HG03442 (cell line): ENCODE measurements around the gene KDM4B.
"Not testable (repeated sequence)": the region's sequence is repeated elsewhere in the genome, so short reads cannot be mapped to it uniquely, and the experiment has no call there.

Experiments
- ATAC-seq: cut with Tn5 transposase; IDR thresholded peaks from one replicate; pipeline ENCODE4 v1.9.1; 2021; ENCODE audit warnings: mild to moderate bottlenecking, moderate library complexity; ENCODE audit not compliant: unreplicated experiment

KDM4B gene

DNA sequence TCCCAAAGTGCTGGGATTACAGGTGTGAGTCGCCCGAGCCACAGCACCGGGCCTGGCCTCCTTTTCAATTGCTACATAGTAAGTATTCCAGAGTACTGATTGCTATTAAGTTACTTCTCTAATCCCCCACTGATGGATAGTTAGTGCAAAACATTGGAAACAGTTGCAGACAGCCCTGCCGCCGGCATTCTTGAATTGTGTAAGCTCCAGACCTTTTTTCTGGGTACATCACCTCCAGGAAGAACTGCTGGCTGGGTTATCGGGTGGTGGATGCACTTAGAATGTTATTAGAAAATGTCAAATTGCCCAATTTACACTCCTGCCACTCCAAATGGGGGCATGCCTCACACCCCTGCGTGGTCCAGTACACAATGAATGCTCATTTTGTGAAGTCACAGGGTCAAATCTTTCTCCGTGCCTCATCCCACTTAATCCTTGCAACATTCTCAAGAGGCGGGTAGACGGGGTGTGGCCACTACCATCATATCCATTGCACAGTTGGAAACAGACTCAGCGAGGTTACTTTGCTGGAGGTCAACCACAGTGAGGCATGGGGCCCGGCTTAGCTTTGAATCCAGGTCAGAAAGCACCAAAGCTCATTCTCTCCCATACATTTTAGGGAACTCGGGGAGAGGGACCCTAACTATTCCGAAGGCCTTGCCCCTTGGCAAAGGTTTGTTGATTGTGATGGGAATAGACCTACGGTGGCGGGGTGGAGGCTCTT is 1.0 kb upstream of the KDM4B start:
- no peak for ATAC-seq

DNA sequence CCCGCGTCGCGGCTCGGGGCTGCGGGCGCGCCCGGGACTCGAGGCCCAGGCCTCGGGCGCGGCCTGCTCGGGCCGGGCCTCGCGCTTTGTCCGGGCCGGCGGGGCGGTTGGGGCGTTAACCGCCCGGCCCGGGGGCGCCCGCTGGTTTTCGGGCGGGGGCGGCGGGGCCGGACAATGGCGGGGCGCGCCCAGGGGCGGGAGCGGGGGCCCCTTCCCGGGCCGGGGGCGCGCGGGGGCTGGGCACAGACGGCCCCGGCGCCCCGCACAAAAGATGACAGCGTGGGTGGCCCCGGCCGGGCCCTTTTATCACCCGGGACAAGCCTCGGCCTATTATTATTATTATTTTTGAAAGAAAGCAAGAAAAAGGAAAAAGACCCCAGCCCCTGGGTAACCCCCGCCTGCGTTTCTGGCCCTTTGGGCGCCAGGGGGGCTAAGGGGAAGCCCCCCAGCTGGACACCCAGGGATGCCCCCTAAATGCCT is 419 bp downstream of the KDM4B start:
- ATAC-seq: no peak

DNA sequence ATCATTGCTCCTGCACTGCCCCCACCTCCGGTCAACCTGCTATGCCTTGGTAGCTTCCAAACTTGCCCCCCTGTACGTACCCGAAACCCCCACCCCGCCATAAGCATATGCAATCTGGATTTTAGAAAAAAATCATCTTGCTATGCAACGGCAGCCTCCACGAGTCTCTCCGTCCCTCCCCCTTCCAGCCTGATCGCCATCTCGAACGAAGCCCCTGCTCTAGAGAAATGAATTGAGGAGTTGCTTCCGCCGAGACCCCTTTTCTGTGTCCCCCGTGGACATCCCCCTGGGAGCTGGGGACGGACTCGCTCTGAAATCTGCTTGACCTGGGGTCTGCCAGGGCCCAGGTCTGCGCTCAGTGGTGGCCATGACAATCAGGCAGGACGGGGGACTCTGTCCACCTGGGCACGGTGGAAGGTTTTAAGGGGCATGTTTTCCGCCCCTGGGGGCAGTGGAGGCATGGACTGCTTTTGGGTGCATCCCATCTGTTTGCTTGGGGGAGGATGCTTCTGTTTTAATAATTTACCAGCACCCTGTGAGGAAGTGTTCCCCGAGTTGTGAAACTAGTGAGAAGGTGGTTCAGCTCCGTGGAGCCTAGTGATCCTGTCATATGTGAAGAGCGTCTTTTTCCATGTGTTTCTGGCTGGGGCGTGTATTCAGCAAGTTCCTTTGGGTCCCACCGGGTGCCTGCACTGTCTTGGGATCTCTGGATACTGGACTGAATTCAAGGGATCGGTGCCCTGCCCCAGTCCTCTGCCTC is 1.0 kb downstream of the KDM4B start:
- ATAC-seq: no peak

DNA sequence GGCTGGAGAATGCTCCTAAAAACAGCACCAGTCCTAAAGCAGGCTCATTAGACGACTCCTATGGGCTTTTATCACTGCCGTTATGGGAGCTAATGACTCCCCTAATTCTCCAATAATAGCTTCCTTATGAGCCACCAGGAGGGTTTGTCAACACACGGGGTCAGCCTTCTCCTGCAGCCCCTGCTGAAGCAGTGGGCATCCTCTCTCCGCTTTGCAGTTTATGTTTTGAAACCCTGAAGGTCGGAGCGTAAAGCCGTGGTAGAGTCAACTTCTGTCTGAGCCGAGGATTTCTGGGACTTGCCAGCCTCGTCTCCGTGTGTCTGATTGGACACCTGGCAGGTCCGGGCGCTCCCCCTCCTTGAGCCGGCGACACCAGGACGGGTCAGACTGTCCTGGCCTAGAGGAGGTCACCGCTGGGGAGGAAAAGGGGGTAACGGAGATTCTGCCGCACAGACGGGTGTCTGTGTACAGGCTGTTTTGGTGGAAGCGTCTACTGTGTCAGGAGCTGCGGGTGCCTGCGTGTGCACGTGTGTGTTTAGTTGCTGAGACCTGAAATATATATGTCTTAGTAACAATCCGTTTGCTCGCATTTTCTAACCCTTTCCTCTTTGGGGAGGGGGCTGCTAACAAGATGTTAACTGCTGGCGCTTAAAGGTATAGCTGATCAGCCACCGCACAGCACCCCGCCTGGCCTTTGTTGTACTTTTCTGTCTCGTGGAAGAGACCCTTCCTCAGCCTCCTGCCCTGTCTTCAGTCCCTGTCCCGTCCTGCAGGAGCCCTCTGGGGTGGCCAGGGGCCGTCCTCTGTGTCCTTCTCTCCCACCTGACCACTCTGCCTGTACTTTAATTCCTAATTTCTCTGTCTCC is 1.9 kb downstream of the KDM4B start:
- ATAC-seq: no peak

DNA sequence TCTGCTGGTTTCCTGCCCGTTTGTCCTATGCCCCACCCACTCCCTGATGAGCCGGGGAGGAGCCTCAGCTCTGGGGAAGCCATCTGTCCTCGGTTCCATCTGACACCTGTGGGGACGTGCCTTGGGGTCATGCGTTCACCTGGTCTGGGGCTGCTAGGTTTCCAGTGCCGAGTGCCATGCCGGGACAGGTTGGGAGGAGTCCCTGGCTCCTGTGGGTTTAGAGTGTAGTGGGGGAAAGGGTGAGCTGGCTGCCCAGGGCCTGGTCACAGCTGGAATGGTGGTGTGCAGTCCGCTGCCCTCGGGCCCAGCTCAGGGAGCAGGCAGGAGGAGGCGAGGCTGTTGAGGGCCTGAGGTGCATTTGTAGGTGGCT is 2.5 kb downstream of the KDM4B start:
- no peak for ATAC-seq

DNA sequence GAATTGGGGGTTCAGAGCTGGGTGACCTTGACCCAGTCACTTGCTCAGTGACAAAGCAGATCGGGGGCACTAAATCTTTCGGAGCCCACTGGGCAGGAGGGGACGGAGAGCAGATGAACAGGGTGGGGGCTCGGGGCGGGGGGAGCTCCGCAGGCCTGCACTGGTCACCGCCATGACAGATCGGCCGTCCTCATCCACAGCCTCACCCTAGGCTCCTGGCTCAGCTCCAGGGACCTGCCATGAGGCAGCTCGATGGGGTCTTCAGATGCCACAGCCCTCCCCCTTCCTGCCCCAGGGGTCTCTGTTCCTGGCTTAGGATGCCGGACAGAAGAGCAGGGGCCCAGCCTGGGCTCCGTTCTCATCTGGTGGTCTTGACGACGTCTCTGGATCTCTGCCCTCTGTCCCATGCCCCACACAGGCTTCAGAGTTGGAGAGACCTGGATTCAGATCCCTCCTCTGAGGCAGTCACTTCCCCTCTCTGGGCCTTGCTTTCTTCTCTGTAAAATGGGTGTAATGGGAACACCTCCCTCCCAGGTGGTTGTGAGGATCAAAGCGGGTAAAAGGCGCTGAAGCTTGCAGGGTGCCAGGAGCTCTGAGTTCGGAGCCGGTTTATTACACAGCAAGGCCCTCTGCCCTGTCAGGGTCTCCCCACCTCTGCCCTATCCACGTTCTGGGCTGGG is 3.0 kb downstream of the KDM4B start:
- no peak for ATAC-seq

DNA sequence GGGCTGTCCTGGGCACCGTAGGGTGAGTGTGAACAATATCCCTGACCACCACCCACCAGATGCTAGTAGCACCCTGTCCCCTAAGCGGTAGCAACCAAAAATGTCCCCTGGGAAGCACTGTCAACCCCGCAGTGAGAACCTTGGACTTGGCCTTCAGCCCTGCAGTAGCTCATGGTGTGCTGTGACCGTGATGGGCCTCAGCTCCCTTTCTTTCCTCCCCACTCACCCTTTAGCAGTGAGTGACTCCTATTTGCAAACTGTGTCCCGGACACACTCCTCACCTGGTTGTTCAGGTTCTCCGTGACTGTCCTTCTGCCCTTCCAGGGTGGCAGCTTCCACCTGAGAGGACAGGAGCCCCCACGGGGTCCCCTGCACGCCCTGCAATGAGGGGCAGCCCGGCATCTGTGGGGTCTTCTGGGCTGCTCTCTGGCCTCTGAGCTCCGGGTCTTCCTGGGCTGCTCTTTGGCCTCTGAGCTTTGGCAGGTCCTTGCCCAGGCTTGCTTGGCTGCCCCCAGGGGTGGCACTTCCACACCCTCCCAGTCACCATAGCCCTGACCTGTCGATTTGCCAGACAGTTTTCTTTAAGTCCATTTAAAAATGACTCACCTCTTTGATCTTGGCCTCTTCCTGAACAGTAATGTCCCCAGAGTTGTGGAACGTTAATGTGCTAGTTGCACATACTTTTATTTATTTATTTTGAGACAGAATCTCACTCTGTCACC is 3.8 kb downstream of the KDM4B start:
- ATAC-seq: no peak

DNA sequence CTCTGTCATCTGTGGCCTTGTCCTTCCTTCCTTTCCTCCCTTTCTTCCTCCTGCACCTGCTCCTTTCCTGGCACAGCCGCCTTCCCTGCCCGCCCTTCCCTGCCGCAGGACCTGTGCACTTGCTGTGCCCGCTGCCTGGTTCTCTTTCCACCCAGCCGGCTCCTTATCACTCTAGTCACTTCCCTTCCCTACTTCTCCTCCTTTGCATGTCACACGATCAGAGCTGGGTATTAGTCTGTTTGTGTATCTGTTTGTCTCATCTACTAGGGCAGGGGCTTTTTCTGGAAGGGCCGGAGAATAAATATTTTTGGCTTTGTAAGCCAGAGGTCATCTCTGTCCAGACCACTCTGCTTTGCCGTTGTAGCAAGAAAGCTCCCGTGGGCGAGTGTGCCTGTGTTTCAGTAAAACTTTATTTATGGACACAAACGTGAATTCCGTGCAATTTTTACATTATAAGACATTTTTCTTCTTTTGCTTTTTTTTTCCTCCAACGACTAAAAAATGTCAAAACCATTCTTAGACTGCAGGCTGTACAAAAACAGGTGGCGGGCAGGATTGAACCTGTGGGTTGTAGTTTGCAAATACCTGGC is 6.1 kb downstream of the KDM4B start:
- ATAC-seq: no peak

DNA sequence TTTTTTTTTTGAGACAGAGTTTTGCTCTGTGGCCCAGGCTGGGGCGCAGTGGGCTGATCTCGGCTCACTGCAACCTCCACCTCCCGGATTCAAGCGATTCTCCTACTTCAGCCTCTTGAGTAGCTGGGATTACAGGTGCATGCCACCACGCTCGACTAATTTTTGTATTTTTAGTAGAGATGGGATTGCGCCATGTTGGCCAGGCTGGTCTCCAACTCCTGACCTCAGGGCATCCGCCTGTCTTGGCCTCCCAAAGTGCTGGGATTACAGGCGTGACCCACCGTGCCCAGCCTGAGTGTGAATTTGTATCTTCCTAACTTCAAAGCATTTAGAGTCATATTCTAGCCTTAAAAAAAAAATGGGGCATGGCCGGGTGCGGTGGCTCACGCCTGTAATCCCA is 6.7 kb downstream of the KDM4B start:
- ATAC-seq: not testable (repeated sequence)

DNA sequence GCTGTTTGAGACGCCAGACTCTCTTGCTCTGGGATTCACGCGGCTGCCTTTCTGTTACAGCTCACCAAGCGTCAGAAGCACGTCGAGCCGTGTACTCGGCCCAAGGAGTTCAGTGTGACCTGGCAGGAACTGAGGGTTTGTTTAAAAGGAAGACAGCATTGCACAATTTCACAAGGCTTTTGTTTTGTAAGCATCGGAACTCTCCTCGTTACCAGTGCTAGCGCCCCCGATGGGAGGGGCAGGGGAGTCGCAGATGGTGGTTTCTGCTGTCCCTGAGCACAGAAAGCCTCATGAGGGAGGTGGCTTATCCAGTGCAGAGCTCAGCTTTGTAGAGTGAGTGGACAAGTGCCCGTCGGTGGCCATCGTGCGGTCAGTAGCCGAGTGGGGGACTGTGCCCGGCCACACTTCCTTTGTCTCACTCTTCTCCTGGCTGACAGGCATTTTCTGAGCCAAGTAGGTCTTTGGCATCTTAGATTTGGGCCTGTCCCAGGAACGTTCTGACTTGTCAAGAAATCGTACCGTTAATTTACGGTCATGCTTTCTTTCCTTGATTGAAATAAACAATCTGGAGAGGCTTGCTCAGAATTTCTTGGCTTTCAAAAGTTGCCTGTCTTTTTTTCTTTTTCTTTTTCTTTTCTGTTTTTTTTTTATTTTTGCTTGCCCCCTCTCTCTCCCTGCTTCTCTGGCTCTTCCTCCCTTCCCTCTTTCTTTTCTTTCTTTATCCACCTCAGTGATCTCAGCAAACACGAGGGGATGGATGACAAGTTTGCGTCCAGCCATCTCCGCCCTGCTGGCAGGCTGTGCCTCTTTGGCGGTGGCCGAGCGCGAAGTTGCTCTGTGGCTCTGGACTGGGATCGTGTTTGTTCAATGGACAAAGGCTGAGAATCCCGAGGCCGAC is 7.7 kb downstream of the KDM4B start:
- ATAC-seq: no peak

DNA sequence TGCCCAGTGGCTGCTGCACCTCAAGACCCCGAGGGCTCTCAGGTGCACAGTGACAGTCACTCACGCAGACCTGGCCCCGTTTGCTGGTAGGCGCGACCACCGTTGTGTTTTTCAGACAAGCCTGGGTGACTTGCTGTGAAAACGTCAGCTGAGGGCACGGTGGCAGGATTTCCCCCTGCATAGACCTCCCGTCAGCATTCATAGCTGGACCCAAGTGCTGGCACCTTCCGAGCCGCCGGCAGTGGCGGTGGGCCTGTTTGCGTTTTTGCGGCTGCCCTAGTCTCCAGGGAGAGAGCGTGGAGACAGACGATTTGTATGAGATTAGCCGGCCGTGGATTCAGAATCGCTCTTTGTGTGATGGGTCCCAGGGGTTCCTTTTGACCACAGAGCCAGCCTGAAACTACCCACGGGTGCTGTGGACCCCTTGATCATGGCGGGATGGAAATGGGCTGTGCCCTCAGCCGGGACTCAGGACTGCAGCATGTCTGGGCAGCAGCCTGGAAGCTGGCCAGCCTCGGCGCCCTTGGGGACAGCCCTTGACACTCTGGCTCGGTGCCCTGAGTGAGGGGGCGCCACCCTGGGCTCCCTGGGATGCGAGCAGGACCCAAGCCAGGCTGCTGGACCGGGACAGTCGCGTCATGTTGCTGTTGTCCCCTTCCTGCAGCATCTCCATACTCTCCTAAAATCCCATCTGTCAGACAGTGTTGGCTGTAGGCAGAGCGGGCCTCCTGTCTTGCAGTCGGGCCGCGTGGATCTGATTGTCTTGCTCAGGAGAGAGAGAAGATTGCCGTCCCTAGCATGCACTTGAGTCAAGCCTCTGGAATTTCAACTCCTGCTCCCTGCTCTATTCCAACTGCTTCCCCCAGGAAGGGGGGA is 8.6 kb downstream of the KDM4B start:
- ATAC-seq: no peak

DNA sequence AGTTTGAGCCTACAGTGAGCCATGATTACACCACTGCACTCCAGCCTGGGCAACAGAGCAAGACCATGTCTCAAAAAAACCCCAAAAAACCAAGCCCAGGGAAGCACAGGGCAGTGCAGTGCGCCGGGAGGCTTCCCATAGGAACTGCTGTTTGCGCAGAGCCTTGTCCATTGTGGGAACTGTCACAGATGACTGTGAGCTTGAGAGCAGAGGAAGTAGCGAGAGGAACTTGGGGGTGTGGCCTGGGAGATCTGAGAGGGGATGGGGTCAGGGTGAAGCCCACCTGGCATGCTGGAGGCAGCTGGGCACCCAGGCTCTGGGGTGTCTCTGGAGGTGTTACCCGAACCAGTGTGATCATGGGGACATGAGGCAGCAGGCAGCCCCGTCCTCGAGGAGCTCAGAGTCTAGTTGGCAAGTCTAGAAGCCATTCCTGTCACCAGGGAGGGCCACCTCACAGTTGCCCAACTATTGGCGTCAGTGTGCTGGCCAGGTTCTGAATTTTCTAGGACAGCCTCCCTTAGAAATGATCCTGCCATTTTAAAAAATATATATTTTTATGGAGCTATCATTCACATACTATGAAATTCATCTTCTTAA is 10.4 kb downstream of the KDM4B start:
- ATAC-seq: no peak

DNA sequence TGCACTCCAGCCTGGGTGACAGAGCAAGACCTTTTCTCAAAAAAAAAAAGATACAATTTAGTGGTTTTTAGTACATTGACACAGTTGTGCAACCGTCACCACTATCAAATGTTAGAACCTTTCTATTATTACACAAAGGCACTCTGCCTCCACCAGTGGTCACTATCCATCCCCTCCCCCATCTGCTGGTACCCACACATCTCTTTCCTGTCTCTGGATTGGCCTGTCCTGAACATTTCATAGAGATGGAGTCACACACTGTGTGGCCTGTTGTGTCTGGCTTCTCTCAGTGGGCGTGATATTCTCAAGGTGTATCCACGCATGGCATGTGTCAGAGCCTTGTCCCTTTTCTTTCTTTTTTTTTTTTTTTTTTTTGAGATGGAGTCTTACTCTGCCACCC is 11.2 kb downstream of the KDM4B start:
- ATAC-seq: no peak

DNA sequence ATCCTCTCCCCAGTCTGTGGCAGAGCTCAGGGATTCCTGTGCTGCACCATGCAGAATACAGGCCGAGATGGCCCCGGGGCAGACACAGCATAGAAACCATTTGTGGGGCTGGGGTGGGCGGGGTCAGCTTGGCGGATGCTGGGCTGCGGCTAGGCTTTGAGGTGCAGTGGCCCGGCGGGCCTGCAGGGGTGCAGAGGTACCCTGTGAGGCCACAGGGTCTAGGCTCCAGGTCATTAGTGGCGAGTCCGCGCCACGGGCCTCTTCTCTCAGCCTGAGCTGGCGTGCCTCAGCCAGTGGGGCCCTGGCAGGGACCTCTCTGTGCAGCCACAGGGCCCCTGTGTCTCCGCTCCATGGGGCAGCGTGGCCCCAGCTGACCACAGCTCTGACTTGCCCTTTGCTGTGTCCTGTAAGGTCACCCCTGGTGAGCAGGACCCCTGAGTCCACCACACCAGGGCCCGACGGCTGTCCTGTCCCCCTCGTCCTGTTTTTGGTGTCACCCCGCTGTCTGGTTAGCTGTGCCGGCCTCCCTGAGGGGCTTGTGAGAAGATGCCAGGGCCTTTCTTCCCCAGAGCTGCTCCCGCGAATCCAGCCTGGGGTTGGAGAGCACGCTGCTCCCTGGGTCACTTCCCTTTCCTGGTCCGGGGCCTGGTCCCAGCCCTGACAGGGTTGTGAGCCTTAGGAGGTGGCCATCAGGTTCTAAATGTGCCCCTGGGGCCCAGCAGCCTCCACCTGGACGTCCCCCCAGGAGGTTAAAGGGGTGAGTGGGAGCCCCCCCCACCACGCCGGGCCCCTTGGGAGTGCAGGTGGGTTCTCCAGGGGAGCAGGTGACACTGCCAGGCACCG is 12.1 kb downstream of the KDM4B start:
- no peak for ATAC-seq

DNA sequence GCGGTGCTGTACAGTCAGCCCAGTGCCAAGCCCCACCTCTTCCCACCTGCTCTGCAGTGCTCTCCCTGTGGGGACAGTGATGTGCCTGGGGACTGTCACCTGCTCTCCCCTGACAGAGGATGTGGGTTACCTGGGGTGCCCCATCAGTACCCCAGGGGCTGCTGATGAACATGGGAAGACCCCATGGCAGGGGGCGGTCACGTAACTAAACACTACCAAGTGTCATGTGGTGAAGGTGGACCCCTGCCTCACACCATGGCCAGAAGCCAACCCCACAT is 12.7 kb downstream of the KDM4B start:
- ATAC-seq: no peak

DNA sequence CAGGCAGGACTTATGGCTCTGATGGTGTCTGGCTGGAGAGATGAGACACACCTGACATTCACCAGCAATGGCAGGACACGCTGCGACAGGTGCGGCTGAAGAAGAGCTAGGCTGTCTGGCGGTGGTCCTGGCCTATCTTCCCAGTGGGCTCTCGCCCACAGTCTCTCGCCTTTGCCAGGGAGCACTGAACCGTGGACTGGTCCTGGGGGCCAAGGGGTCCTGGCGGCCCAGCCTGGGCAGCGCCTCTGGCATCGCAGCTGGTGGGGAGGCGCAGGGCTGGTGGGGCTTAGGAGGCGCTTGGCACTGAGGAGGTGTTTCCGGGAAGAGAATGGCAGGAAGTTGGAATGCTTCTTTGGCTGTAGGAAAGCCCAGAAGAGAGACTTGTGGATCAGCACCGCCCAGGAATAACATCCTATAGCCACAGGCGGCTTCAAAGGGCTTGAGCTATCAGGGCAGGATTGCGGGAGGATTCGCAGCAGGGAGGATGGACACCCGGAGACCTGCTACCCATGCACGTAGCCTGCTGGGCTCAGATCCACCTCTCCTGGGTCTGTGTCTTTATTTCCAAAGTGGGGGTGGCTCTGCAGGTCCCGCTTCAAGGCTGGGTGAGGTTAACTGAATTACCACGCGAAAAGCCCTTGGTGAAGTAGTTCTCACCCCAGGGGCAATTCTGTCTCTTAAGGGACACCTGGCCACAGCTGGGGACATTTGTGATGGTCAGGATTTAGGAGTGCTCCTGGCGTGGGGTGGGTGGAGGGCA is 14.6 kb downstream of the KDM4B start:
- ATAC-seq: no peak
